PC-3 (cell line): ENCODE results near the gene ZNF548.

ENCODE experiments used
- EZH2 ChIP-seq: fragments of 300-600 bp; sonication (generic); IDR thresholded peaks from one replicate; pipeline ENCODE4 v1.6.1; 2017; ENCODE audit warnings: antibody characterized with exemption, mild to moderate bottlenecking, low read length; ENCODE audit not compliant: unreplicated experiment
- TF ChIP-seq, protein P1 (sequence below): fragments of 300-600 bp; sonication (generic); conservative IDR thresholded peaks from 2 replicates; pipeline ENCODE4 v1.5.1; 2017; ENCODE audit warnings: antibody characterized with exemption, low read depth, mild to moderate bottlenecking, low read length

- TF ChIP-seq, protein P1, sequence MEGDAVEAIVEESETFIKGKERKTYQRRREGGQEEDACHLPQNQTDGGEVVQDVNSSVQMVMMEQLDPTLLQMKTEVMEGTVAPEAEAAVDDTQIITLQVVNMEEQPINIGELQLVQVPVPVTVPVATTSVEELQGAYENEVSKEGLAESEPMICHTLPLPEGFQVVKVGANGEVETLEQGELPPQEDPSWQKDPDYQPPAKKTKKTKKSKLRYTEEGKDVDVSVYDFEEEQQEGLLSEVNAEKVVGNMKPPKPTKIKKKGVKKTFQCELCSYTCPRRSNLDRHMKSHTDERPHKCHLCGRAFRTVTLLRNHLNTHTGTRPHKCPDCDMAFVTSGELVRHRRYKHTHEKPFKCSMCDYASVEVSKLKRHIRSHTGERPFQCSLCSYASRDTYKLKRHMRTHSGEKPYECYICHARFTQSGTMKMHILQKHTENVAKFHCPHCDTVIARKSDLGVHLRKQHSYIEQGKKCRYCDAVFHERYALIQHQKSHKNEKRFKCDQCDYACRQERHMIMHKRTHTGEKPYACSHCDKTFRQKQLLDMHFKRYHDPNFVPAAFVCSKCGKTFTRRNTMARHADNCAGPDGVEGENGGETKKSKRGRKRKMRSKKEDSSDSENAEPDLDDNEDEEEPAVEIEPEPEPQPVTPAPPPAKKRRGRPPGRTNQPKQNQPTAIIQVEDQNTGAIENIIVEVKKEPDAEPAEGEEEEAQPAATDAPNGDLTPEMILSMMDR = no peak
- no peak for TF ChIP-seq EZH2
Observed at GRCh38 chr19:57435062-57435978, 45.7 kb downstream of the ZNF548 start, which contains the start of gene ZNF749.
